Measurements from ENCODE around the gene VGLL1. TPM values are rescaled to one million over a fixed set of nuclear protein-coding genes. Genes with fewer than 3 reads are reported as not detected.

Gene VGLL1
- total RNA-seq, 1 experiment from 2014 or later = not detected

DNA sequence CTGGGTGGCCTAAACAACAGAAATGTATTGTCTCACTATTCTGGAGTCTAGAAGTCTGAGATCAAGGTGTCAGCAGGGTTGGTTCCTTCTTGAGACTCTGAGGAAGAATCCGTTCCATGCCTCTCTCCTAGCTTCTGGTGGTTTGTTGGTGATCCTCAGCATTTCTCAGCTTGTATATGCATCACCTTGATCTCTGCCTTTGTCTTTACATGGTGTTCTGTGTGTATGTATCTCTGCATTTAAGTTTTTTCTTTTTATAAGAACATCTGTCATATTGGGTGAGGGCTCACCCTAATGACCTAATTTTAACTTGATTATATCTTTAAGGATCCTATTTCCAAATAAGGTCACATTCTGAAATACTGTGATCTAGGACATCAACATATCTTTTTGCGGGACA, 65.3 kb downstream of the VGLL1 start (continued):
- TF ChIP-seq ELF1 (IDR thresholded peaks at IDR 0.05; ENCODE audit: borderline replicate concordance, low read depth) = no peak

DNA sequence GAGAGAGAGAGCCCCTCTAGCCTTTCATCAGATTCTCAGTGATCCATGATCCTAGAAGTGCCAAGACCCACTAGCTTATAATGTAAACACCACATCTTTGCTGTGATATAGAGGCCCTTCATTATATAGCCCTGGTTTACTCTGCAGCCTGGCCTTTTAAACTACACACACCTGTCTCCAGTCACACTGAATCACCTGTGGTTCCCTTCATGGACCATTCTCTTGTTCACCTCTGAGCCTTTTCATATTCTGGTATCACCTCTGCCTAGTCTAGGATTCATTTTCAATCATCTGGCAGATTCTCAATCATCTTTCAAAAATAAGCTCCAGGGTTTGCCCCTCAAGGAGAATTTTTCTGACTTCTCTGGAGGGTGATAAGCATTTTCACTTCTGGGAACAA, 65.9 kb downstream of the VGLL1 start:
- no TSS peak for BruUV-seq (replicated peaks)
- ATAC-seq (no peak), DNase-seq (ENCODE audit: low read depth, low spot score) (no peak)
- Histone ChIP-seq H3K79me2 (ENCODE audit: insufficient read depth, low read length) (no peaks in the 10 kb centered on the region), H3K36me3 (ENCODE audit: control insufficient read depth in 1 of 2, insufficient read depth in 2 of 2, low read length in 2 of 2) (no peaks in the 10 kb centered on the region), H2AFZ (ENCODE audit: low read depth, low read length, poor library complexity, severe bottlenecking) (no peak overlapping the region), H3K4me2 (ENCODE audit: low read length) (no peak overlapping the region), H4K20me1 (ENCODE audit: insufficient read depth) (no peaks in the 10 kb centered on the region), H3K9me2 (ENCODE audit: insufficient read depth) (no peaks in the 10 kb centered on the region), H3K27me3 (ENCODE audit: insufficient read depth, low read length) (no peaks in the 10 kb centered on the region), H3K9ac (ENCODE audit: low read length) (no peak overlapping the region), H3K4me1 (ENCODE audit: control insufficient read depth in 1 of 2, insufficient read depth in 2 of 2, low read length in 2 of 2) (no peaks in the 10 kb centered on the region), H3K27ac (ENCODE audit: low read depth, low read length) (no peak overlapping the region), H3K9me3 (ENCODE audit: control insufficient read depth in 1 of 2, insufficient read depth in 1 of 2, low read depth in 1 of 2, low read length in 2 of 2) (no peaks in the 10 kb centered on the region), H3K4me3 (replicated peaks in 1 of 2; ENCODE audit: low read depth in 1 of 2, low read length in 2 of 2) (no peak overlapping the region)
- RAD21 ChIA-PET (ENCODE audit: low non-redundant PET in 1 of 2, low total read pairs in 2 of 2, uncharacterized antibody in 2 of 2, unreplicated experiment in 2 of 2) = no interaction called here
- intact Hi-C loops (cut with micrococcal nuclease) = no loop called here
- CTCF ChIA-PET = no interaction called here
- no peak for TF ChIP-seq POLR2A (IDR thresholded peaks at IDR 0.05; ENCODE audit: borderline replicate concordance, extremely low read depth, insufficient read depth, insufficient read length)
- POLR2A ChIA-PET = no interaction called here

DNA sequence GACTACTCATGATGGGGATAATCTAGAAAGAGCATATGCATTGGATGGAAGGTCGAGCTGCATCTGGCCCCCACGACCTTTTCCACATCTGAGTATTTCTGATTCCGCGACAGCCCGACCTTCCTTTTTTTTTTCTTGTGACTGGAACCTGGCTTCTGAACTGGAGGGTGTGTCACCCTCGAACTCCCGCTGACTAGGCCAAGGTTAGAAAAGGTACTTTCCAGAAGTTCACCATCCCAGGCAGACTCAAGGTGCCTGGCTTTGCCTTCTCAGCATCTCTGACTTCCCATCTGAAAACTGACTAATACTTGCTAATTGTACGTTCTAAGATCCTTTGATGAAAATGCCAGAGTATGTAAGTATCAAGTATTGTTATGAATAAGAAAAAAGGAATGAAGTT, 66.6 kb downstream of the VGLL1 start:
- H3K9me2 ChIP-seq (ENCODE audit: insufficient read depth) = no peaks in the 10 kb centered on the region
- no peaks in the 10 kb centered on the region for H3K79me2 ChIP-seq (ENCODE audit: insufficient read depth, low read length)
- H3K36me3 ChIP-seq (ENCODE audit: control insufficient read depth in 1 of 2, insufficient read depth in 2 of 2, low read length in 2 of 2) = no peaks in the 10 kb centered on the region
- no peaks in the 10 kb centered on the region for H4K20me1 ChIP-seq (ENCODE audit: insufficient read depth)
- ChIA-PET RAD21 (ENCODE audit: low non-redundant PET in 1 of 2, low total read pairs in 2 of 2, uncharacterized antibody in 2 of 2, unreplicated experiment in 2 of 2) (no interaction called here), CTCF (no interaction called here), POLR2A (no interaction called here)
- ATAC-seq = no peak
- no peaks in the 10 kb centered on the region for H3K9me3 ChIP-seq (ENCODE audit: control insufficient read depth in 1 of 2, insufficient read depth in 1 of 2, low read depth in 1 of 2, low read length in 2 of 2)
- no peaks in the 10 kb centered on the region for H3K27me3 ChIP-seq (ENCODE audit: insufficient read depth, low read length)
- H3K4me1 ChIP-seq (ENCODE audit: control insufficient read depth in 1 of 2, insufficient read depth in 2 of 2, low read length in 2 of 2) = no peaks in the 10 kb centered on the region
- intact Hi-C loops (cut with micrococcal nuclease) = no loop called here
- no peak overlapping the region for H3K4me2 ChIP-seq (ENCODE audit: low read length)
- H3K9ac ChIP-seq (ENCODE audit: low read length) = no peak overlapping the region
- H3K4me3 ChIP-seq (replicated peaks in 1 of 2; ENCODE audit: low read depth in 1 of 2, low read length in 2 of 2) = no peak overlapping the region
- BruUV-seq (replicated peaks) = no TSS peak
- H3K27ac ChIP-seq (ENCODE audit: low read depth, low read length) = no peak overlapping the region
- H2AFZ ChIP-seq (ENCODE audit: low read depth, low read length, poor library complexity, severe bottlenecking) = no peak overlapping the region
- DNase-seq (ENCODE audit: low read depth, low spot score) = no peak
- TF ChIP-seq EZH2 (IDR thresholded peaks at IDR 0.05) (no peak), ZNF274 (IDR thresholded peaks at IDR 0.05; ENCODE audit: low read depth, low read length) (no peak), FOSL1 (IDR thresholded peaks at IDR 0.05; ENCODE audit: low read depth) (no peak), EGR1 (IDR thresholded peaks at IDR 0.05; ENCODE audit: low read depth) (no peak), RAD21 (IDR thresholded peaks at IDR 0.05; ENCODE audit: low read depth) (no peak), SP1 (IDR thresholded peaks at IDR 0.05; ENCODE audit: low read depth) (no peak), EZH2phosphoT487 (IDR thresholded peaks at IDR 0.05; ENCODE audit: borderline replicate concordance) (no peak), ELF1 (IDR thresholded peaks at IDR 0.05; ENCODE audit: borderline replicate concordance, low read depth) (no peak), CBX3 (IDR thresholded peaks at IDR 0.05; ENCODE audit: low read depth) (no peak), CEBPB (IDR thresholded peaks at IDR 0.05; ENCODE audit: low read depth) (no peak), JUND (IDR thresholded peaks at IDR 0.05) (no peak), POLR2AphosphoS5 (IDR thresholded peaks at IDR 0.05; ENCODE audit: low read depth, low read length) (no peak)
- TF ChIP-seq, protein P1, sequence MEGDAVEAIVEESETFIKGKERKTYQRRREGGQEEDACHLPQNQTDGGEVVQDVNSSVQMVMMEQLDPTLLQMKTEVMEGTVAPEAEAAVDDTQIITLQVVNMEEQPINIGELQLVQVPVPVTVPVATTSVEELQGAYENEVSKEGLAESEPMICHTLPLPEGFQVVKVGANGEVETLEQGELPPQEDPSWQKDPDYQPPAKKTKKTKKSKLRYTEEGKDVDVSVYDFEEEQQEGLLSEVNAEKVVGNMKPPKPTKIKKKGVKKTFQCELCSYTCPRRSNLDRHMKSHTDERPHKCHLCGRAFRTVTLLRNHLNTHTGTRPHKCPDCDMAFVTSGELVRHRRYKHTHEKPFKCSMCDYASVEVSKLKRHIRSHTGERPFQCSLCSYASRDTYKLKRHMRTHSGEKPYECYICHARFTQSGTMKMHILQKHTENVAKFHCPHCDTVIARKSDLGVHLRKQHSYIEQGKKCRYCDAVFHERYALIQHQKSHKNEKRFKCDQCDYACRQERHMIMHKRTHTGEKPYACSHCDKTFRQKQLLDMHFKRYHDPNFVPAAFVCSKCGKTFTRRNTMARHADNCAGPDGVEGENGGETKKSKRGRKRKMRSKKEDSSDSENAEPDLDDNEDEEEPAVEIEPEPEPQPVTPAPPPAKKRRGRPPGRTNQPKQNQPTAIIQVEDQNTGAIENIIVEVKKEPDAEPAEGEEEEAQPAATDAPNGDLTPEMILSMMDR (IDR thresholded peaks at IDR 0.05 in 2 of 3, conservative IDR thresholded peaks at IDR 0.05 in 1 of 3; ENCODE audit: borderline replicate concordance in 1 of 3, insufficient read depth in 1 of 3, low read depth in 2 of 3, low read length in 2 of 3) = no peak
- TF ChIP-seq, protein P2, sequence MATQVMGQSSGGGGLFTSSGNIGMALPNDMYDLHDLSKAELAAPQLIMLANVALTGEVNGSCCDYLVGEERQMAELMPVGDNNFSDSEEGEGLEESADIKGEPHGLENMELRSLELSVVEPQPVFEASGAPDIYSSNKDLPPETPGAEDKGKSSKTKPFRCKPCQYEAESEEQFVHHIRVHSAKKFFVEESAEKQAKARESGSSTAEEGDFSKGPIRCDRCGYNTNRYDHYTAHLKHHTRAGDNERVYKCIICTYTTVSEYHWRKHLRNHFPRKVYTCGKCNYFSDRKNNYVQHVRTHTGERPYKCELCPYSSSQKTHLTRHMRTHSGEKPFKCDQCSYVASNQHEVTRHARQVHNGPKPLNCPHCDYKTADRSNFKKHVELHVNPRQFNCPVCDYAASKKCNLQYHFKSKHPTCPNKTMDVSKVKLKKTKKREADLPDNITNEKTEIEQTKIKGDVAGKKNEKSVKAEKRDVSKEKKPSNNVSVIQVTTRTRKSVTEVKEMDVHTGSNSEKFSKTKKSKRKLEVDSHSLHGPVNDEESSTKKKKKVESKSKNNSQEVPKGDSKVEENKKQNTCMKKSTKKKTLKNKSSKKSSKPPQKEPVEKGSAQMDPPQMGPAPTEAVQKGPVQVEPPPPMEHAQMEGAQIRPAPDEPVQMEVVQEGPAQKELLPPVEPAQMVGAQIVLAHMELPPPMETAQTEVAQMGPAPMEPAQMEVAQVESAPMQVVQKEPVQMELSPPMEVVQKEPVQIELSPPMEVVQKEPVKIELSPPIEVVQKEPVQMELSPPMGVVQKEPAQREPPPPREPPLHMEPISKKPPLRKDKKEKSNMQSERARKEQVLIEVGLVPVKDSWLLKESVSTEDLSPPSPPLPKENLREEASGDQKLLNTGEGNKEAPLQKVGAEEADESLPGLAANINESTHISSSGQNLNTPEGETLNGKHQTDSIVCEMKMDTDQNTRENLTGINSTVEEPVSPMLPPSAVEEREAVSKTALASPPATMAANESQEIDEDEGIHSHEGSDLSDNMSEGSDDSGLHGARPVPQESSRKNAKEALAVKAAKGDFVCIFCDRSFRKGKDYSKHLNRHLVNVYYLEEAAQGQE (IDR thresholded peaks at IDR 0.05; ENCODE audit: low read depth) = no peak
